Hematopoietic multipotent progenitor cell (in vitro differentiated cells): ENCODE results near the gene XKR7. TPM values are rescaled to one million over a fixed set of nuclear protein-coding genes. Genes with fewer than 3 reads are reported as not detected.

Experiments
- DNase-seq, 3 donors: peaks; one replicate each; pipeline ENCODE4 v3.0.0-alpha.2; 2011 to 2015; ENCODE audit warnings: low read depth in 2 of 3, low spot score in 2 of 3
- total RNA-seq: library from RNA; depleted of rRNA; stranded (reverse); fragments of >200 nt; gene quantifications from one replicate; pipeline ENCODE4 v1.2.3, GENCODE V29; 2012

The XKR7 gene
- total RNA-seq, 1 donor: under 0.01 TPM

DNA sequence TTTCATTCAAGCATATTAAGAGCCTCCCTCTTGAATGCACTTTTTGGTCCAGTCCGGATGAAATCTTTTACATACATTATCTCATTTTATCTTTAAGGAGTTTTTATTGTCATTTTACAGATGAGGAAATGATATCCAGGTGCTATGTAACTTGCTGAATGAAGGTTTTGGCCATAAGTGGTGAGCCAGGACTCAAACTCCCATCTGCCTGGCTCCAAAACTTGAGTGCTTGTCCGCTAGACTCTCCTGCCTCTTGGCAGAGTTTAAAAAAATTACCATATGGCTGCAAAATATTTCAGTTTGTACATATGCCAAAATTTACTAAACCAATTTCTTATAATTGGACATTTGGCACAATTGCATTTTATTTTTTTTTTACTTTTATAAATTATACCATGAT lies 28.3 kb upstream of the XKR7 start:
- DNase-seq: no peak

GRCh38 chr20:31943052-31943471 lies 24.9 kb upstream of the XKR7 start:
- no peak for DNase-seq

DNA sequence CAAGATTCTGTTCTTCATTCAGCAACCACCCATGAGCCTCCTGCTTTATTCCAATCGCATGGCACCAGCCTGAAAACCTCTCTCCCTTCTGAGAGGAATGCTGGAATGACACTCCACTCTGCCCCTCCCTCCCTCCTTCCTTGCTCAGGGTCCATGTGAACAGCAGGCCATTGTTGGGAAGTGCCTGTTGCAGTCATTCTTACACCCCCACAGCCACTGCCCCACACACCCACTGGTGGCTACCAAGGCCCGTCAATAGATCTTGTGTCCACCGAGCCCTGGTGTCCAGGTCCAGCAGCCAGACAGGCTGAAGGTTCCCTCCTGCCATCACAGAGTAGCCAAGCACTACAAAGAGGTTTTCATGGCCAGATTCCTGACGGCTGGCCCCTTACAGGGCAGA lies 22.6 kb upstream of the XKR7 start:
- DNase-seq: no peak

- DNase-seq: no peak
These were observed 22.2 kb upstream of the XKR7 start for GRCh38 chr20:31945785-31946184.

GRCh38 chr20:31948008-31948407 lies 19.9 kb upstream of the XKR7 start:
- peak in 1 of 3 donors; percentile 50 for DNase-seq

GRCh38 chr20:31949877-31950646 lies 17.9 kb upstream of the XKR7 start:
- no peak for DNase-seq

- peak in 1 of 3 donors; percentile 15 for DNase-seq
These were observed 16.8 kb upstream of the XKR7 start for GRCh38 chr20:31951203-31951529.

DNA sequence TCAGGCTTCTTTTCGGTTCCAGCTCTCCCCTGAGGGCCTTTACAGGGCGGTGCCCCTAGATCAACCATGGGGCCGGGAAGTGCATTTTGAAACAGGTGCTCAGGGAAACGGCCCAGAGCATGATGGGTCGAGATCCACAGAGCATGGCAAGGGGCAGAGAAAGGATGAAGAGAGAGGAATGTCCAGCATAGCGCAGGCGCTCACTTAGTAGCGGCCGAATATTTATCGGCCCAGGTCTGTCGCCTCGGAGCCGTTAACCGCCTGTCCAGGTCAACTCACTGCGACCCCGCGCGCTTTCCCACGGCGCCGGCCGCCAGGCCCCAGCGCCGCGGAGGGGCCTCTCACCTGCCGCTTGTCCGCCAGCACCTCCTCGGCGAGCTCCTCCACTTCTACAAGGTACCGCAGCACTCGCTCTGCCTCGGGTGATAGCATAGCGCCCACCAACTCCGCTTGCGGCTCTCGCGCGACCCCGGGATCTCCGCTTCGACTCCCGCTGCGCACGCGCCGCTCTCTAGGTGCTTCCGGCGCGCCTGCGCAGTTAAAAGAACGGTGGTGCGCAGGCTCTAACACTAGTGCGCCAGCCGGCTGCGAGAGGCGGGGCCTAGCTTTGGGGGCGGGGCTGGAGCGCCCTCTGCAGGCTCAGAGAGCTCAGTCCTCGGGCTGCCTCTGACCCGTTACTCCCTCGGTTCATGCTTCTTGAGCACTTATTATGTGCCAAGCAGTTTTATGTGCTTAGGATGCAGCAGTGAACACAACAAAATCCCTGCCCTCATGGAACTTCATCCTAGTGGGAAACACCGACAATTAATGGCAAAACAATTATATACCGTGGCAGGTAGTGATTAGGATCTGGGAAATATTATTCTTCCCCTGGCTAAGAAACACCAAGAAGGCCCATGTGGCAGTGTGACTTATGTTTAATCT lies 16.2 kb upstream of the XKR7 start, which contains the start of gene PDRG1:
TSS of gene PDRG1 (minus strand) at position 517 of the 924 bp plus-strand sequence. CDS start at position 432, 85 bp downstream.
- DNase-seq: peak; percentile 96 to 99 (median 98)

GRCh38 chr20:31953556-31954148 lies 14.3 kb upstream of the XKR7 start:
- DNase-seq: no peak

GRCh38 chr20:31954500-31954899 lies 13.5 kb upstream of the XKR7 start:
- DNase-seq: no peak

DNA sequence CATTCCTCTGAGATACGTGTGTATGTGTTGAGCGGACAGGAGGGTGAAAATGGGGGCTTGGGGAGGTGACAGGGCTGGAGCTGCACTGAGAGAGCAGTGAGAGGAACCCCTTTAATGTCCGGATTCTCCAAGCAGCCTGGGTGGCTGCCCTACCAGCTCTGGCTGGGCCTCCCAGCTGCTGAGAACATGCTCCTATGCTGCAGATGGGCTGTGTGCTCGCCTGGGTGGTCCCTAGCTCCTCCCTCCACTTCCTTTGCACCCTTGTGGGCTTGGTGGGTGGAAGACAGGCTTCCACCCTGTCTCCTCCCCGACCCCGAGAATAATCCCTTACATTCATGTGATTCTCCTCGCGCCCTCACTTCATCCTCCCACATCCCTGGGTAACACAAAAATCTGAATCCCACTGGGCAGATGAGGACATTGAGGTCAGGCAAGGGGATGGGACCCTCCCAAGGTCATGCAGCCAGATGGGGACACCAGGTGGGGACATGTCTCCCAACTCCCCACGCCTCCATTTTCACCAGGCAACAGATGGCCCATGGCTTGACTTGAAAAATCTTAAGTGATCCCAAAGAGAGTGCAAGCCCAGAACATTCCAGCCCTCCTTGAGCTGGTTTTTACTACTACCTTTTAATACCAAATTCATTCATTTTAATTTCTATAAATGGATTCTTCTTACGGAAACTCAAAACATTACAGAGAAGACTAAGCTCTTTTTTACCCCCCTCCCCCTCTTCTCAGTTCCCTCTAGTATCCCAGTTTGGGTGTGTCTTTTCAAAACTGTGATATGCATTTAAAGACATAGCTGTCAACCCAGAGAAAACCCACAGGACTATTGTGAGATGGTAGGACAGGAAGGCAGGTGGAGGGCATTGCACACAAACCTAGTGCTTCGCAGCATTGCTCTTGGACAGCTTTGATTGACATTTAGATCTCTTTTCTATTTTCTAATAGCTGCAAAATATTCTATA lies 11.1 kb upstream of the XKR7 start:
- no peak for DNase-seq

- DNase-seq: no peak
These were observed 5.2 kb upstream of the XKR7 start for GRCh38 chr20:31962761-31963160.

- DNase-seq: no peak
These were observed 4.1 kb upstream of the XKR7 start for GRCh38 chr20:31963889-31964288.

DNA sequence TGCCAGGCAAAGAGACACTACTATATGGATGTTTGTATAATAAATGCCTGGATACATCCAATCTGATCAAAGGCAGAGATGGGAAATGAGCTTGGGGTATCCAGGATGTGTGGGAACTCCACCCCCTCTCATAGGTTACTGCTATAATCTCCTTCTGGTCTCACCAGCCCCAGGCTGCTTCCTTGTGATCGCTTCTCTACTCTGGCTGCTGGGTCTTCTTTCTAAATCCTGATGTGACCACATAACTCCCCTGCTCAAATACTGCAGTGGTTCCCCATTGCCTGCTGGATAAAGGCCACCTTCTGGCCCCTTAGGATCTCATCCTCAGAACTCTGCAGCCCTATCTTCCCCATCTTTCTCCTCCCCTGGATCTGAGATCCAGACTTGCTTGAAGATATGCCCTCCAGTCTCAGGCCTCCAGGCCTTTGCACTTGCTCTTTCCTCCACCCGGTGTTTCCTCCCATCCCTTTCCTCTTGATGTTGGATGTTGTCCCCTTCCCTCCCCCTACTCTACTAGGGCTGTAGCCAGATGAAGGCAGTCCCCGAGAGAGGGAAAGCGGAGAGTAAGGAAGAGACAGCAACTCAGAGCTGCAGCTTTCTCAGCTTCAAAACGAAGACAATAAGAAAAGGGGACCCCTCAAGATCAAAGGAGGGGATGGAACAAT lies 828 bp upstream of the XKR7 start:
- DNase-seq: no peak

DNA sequence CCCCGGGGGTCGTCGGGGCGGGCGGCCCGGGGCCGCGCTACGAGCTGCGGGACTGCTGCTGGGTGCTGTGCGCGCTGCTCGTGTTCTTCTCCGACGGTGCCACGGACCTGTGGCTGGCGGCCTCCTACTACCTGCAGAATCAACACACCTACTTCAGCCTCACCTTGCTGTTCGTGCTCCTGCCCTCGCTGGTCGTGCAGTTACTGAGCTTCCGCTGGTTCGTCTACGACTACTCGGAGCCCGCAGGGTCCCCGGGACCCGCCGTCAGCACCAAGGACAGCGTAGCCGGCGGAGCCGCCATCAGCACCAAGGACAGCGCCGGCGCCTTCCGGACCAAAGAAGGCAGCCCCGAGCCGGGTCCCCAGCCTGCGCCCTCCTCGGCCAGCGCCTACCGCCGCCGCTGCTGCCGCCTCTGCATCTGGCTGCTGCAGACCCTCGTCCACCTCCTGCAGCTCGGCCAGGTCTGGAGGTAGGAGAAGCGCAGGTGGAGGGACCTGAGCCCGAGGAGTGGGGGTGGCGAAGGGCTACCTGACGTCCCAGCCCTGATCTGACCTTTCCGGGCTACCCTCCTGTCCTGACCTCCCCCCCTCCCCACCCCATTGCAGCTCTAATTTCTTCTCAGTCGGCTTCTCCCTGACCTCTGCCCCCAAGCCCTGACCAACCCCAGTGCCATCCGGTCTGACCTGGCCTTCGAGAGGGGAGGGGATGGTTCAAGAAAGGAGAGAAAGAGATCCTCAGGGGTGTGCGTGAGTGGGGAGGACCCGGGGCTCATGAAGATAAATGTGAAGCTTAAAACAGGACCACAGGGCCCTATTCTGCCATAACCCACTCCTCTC lies 558 bp downstream of the XKR7 start:
- peak; percentile 76 to 84 (median 82) for DNase-seq

DNA sequence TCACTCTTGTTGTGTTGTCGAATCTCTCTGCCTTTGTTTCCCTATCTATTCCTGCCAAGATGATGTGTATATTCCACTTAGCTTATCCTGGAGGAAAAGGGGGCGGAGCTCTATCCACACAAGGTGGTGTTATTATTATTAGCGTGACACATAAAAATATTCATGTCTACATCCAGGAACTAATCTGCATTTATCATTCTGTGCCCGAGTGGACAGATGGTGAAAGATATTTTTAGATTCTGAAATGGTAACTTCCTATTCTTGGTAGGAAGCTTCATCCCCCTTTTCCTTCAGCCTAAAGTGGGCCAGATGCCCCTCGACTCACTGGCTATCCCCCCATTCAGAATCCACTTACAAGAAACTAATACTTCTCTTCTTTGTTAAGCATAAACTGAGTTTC lies 2.0 kb downstream of the XKR7 start:
- DNase-seq: no peak

- DNase-seq: no peak
These were observed 4.6 kb downstream of the XKR7 start for GRCh38 chr20:31972471-31973021.

DNA sequence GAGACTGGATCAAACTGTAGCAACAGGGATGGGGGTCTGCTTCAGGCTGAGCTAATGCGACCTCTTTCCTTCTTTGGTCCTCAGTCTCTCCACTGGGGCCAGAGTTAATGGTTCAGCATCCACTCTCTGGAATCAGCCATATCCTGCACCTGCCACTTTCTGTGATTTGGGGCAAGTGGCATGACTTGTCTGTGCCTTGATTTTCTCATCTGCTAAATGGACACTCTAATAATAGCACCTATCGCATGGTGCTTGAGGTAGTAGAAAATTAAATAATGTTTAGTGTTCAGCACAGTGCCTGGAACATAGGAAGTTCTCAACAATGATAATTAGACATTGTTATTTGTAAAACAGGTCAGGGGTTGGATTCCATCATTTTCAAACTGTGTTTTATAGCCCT lies 6.3 kb downstream of the XKR7 start:
- no peak for DNase-seq
